Measurements from ENCODE around the gene MTERF1.

Gene MTERF1

GRCh38 chr7:91826377-91826776 lies 54.1 kb downstream of the MTERF1 start:
- no peak for DNase-seq

DNA sequence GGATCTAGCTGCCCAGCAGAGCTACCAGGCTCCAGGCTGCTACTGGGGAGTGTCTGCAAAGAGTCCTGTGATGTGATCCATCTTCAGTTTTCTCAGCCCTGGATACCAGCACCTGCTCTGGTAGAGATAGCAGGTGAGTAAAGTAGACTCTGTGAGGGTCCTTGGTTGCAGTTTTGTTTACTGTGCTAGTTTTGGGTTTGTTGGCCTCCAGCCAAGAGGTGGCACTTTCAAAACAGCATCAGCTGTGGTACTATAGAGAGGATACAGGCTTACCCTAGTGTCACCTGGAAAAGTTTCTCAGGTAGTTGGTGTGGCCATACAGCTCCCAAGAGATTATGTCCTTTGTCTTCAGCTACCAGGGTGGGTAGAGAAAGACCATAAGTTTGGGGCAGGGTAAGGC lies 56.3 kb downstream of the MTERF1 start:
- DNase-seq, result no peak

All from RPMI8226 (cell line).